ENCODE data around the gene PES1. TPM values are rescaled to one million over a fixed set of nuclear protein-coding genes. Genes with fewer than 3 reads are reported as not detected.
"Not testable (repeated sequence)": the region's sequence is repeated elsewhere in the genome, so short reads cannot be mapped to it uniquely, and the experiment has no call there.

The PES1 gene
- total RNA-seq, 1 experiment from 2014 or later: 200 TPM

DNA sequence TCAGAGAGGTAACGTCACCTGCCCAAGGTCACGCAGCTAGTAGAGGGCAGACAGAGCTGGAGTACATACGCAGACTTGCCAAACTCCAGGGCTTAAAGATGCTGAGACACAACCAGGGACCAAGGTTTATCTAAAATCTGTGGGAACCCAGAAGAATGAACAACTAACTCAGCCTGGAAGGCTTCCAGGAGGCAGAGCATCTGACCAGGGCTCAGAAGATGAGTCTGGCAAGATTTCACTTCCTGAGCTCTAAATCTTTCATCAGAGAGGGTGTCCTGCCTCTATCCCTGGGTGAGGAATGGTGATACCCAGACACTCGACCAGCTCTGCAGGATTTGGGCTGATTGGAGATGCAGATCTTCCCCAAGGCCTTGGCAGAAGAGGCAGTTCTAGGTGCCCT lies 26.4 kb downstream of the PES1 start:
- in situ Hi-C loops (cut with HindIII; ENCODE audit: low pct_unique_long_range_greater_than_20kb, low sequenced_read_pairs): no loop called here
- DNase-seq (ENCODE audit: low read depth, low spot score): no peak

DNA sequence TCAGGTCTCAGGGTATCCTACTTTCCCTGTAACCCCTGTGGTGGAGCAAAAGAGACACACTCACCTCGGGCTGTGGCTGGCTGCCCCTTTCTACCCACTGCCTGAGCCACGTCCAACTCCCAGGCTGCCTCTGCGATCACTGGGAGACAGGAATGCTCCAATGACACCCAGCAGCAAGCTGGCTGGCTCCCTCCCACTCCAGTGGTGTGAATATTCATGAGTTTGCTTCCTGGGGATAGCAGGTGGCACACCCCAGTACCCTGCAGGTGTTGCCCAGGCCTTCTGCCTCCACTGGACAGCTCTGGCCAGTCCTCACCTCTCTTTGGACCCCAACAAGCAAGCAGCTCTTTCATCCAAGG lies 27.0 kb downstream of the PES1 start:
- DNase-seq (ENCODE audit: low read depth, low spot score): no peak
- in situ Hi-C loops (cut with HindIII; ENCODE audit: low pct_unique_long_range_greater_than_20kb, low sequenced_read_pairs): no loop called here

DNA sequence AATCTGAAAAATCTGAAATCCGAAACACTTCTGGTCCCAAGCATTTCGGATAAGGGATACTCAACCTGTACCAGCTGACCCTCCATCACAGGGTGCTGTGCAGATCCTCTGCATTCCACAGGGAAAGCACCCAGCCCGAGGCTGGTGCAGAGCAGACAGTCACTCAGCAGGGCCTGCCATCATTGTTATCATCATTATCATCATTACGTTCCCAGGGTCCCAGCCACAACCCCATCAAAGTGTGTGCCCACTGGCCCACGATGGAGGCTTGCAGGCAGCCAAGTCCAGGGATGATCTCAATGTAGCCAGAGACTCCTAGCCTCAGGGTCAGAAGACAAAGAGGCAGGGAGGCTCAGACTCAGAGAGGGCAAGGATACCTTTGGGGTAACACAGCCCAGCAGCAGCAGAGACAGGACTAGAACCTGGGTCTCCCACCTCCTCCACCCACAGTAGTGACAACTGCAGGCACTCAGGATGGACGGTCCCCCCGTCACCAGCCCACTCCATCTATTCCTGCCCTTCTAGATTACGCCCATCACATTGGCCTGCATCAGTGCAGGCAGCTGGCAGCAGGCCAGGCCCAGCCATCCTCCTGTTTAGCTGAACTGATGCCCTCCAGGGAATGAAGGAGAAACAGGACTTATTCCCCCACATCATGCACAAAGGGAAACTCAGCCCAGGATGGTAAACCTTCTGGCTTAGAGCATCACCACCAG lies 27.5 kb downstream of the PES1 start:
- no peak for DNase-seq (ENCODE audit: low read depth, low spot score)
- in situ Hi-C loops (cut with HindIII; ENCODE audit: low pct_unique_long_range_greater_than_20kb, low sequenced_read_pairs): no loop called here

DNA sequence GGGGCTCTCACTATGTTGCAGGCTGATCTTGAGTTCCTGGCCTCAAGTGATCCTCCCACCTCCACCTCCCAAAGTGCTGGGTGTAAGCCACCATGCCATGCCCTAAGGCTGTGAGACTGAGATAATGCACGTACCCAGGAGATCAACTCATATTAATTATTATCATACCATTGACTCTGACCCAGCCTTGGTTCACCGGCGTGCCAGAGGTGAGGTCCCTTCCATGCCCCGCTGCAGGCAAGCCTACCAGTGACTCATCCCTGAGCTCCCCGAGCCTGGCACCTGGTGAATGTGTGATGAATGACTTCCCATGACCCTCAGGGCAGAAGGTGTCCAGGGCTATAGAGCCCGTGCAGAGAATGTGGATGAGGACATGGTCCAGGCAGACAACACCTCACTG lies 29.3 kb downstream of the PES1 start:
- no peak for DNase-seq (ENCODE audit: low read depth, low spot score)
- in situ Hi-C loops (cut with HindIII; ENCODE audit: low pct_unique_long_range_greater_than_20kb, low sequenced_read_pairs): no loop called here

DNA sequence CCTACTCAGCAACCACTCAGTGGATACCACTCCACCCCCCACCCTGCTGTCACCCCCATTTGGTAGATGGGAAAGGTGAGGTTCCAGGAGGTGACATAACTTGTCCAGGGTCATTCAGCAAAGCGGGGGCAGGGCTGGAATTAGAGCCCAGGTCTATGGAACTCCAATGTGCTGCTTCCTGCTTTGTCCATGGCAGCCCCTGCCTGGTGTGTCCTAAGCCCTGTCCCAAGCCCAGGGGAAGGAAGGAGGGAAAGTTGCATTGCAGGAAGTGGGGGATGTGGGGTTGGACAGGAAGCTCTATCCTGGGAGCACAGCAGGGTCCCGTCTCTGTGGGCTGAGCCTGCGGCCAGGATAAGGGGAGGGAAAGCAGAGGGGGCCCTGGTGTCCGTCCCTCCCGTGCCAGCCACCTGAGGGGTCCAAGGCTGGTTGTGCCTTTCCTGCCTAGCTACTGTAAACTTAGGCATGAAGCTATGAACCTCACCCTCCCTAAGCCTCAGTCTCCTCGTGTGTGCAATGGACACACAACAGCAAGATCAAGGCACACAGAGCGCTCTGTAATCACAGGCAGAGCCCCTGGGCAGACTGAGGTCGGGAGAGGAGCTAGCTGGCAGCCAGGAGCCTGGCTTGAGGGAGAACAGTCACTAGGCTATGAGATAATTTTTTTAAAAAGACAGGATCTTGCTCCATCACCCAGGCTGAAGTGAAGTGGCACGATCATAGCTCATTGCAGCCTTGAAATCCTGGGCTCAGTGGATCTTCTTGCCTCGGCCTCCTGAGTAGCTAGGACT lies 30.1 kb downstream of the PES1 start:
- in situ Hi-C loops (cut with HindIII; ENCODE audit: low pct_unique_long_range_greater_than_20kb, low sequenced_read_pairs): no loop called here
- DNase-seq (ENCODE audit: low read depth, low spot score): no peak

DNA sequence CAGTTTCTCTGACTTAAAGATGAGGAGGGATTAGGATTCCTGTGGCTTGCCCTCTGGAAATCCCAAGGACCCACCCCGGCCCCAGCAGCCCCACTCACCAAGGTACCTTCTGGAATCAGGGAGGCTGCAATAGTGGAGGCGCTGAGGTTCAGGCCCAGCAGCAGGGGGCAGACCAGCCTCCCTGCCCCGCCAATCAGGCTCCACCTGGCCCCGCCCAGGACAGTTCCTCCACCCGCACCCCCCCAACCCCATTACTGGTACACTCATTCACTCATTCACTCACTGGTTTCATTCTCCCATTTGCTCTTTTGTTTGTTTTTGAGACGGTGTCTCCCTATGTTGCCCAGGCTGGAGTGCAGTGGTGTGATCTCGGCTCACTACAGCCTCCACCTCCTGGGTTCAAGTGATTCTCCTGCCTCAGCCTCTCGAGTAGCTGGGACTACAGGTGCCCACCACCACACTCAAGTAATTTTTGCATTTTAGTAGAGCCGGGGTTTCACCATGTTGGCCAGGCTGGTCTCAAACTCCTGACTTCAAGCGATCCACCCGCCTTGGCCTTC lies 31.0 kb downstream of the PES1 start:
- in situ Hi-C loops (cut with HindIII; ENCODE audit: low pct_unique_long_range_greater_than_20kb, low sequenced_read_pairs): not testable (repeated sequence)
- peak; percentile 42 for DNase-seq (ENCODE audit: low read depth, low spot score)

DNA sequence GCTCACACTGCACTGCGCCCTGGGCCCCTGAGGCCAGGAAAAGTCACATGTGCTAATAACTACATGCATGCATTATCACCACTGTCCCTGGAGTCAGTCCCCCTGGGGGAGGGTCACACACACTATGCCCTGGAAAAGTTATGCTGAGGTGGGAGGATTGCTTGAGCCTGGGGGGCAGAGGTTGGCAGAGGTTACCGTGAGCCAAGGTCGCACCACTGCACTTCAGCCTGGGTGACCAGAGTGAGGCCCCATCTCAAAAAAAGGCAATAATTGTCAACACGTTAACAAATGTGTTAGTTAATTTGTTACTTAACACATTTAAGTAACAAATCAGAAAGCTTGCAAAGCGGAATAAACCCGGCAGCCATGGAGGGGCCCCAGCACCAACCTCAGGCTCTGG lies 31.8 kb downstream of the PES1 start:
- no peak for DNase-seq (ENCODE audit: low read depth, low spot score)
- in situ Hi-C loops (cut with HindIII; ENCODE audit: low pct_unique_long_range_greater_than_20kb, low sequenced_read_pairs): no loop called here

DNA sequence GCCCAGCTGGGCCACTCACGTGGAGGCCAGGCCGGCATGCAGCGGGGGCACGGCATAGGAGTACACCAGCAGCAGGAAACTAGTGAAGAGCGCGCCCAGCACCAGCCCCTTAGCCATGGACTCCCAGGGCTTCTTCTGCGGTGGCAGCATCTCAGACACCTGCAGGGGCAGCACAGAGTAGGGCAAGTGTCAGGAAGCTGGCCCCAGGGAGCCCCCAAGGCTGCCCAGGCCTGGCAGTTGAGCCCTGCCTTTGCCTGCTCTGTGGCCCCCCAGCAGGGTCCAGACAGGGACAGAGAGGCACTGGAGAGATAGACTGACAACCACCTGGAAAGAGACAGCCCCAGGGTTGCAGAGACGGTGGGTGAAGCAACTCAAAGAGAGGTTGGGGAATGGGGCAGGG lies 34.5 kb downstream of the PES1 start:
- no peak for DNase-seq (ENCODE audit: low read depth, low spot score)
- in situ Hi-C loops (cut with HindIII; ENCODE audit: low pct_unique_long_range_greater_than_20kb, low sequenced_read_pairs): no loop called here

DNA sequence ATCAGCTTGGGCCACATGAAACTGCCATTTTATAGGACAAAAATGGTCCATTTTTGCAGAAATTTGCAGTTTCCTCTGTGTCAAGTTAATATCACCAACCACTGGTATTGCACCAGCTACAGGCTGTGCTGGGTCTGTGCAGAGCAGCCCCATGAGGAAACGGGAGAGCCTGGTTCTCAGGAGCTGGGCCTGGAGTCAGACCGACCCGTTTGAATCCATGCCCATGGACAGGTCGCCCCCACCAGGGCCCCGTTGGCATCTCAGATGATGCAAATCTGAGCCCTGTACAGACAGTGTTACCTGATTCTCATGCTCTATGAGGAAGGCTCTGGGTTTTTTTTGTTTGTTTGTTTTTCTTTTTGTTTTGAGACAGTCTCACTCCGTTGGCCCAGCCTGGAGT lies 35.3 kb downstream of the PES1 start:
- in situ Hi-C loops (cut with HindIII; ENCODE audit: low pct_unique_long_range_greater_than_20kb, low sequenced_read_pairs): no loop called here
- DNase-seq (ENCODE audit: low read depth, low spot score): peak; percentile 32

DNA sequence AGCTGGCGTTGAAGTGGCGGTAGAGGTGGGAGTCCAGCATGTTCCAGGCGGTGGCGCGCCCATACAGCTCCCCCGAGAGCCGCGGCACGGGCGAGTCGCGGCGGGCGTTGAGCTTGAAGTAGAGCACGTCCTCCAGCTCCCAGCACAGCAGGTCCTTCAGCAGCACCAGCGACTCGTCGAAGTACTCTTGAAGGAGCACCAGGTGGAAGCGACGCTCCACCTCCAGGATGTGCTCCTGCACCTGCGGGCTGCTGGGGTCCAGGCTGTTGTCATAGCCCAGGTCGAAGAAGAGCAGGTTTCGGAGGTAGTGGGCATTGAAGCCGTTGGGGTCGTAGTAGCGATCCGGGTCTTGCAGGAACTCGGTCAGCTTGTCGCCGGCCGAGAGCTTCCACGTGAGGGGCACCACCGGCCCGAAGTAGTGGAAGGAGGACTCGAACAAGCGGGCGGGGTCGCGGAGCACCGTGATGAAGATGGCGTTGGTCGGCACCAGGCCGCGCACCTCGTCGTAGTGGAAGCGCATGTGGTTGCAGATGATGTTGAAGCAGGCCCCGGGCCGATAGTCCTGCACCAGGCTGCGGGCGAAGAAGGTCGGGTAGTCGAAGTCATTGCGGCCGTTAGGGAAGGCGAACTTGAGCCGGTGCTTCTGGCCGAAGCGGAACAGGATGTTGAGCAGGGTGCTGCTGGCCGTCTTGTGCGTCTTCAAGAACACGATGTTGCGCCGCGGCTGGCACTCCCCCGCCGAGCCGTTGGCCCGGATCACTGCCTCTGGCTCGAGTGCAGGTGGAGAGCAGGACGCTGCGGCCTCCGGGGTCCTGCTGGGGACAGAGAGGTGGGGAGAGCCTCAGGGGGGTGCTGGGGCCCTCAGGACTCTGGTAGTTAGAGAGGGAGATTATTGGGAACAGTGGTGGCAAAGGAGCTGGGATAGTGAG lies 36.2 kb downstream of the PES1 start:
- no peak for DNase-seq (ENCODE audit: low read depth, low spot score)
- in situ Hi-C loops (cut with HindIII; ENCODE audit: low pct_unique_long_range_greater_than_20kb, low sequenced_read_pairs): no loop called here

DNA sequence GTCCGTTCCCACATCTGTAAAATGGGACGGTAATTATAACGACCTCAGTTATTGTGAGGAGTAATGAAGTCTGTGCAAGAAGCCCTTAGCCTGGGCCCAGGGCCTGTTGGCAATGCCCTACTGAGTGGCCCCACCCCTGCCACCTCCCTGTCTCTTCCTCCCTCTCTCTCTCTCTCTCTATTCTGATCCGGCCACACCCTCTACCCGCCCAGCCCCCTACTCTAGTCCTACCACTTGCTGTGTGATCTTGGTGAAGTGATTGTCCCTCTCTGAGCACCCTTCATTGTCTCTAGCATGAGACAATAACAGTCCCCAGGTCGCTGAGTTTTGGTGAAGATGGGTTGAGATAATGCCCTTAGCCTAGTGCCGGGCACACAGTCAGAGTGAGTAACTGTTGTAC lies 37.7 kb downstream of the PES1 start:
- in situ Hi-C loops (cut with HindIII; ENCODE audit: low pct_unique_long_range_greater_than_20kb, low sequenced_read_pairs): no loop called here
- no peak for DNase-seq (ENCODE audit: low read depth, low spot score)

DNA sequence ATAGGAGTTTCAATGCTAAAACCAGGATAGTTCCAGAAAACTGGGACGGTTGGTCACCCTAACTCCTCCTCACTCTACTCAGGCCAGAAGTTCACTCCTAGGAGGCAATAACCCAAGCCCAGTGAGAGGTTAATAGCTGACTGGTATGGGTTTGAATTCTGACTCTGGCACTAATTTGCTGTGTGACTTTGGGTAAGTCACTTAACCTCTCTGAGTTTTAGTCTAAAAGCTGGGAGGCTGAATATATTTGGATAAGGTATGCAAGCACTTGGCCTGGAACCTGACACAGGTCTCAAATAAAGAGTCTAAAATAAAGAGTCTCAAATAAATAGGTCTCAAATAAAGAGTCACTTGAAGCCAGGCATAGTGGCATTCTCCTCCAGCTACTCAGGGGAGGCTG lies 39.0 kb downstream of the PES1 start:
- in situ Hi-C loops (cut with HindIII; ENCODE audit: low pct_unique_long_range_greater_than_20kb, low sequenced_read_pairs): no loop called here
- no peak for DNase-seq (ENCODE audit: low read depth, low spot score)

DNA sequence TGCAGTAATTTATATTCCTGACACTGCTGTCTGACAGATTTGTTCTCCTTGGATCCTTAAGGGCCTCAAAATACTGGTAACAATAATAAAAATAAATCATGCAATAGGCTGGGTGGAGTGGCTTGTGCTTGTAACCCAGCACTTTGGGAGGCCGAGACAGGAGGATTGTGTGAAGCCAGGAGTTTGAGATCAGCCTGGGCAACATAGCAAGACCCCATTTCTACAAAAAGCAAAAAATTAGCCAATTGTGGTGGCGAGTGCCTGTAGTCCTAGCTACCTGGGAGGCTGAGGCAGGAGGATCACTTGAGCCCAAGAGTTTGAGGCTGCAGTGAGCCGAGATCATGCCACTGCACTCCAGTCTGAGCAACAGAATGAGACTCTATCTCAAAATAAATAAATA lies 39.9 kb downstream of the PES1 start:
- in situ Hi-C loops (cut with HindIII; ENCODE audit: low pct_unique_long_range_greater_than_20kb, low sequenced_read_pairs); DNase-seq (ENCODE audit: low read depth, low spot score): not testable (repeated sequence)

DNA sequence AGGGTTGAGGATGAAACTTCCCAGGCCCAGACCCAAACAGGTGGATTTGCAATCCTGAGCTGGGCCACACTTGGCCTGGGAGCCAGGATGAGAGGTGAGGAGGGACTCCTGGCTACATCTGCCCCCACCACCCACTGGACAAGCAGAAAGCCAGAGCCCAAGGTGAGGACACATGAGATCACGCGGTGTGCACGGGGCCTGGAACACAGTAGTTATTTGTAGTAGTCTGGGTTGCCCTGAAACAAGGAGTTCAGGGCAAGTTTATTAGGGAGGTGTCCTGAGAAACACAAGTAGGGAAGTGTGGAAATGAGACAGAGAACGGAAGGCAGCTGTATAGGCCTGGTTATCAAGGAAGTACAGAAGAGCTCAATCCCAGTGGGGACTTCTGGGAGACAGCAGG lies 44.5 kb downstream of the PES1 start:
- in situ Hi-C loops (cut with HindIII; ENCODE audit: low pct_unique_long_range_greater_than_20kb, low sequenced_read_pairs): no loop called here
- DNase-seq (ENCODE audit: low read depth, low spot score): peak; percentile 56

DNA sequence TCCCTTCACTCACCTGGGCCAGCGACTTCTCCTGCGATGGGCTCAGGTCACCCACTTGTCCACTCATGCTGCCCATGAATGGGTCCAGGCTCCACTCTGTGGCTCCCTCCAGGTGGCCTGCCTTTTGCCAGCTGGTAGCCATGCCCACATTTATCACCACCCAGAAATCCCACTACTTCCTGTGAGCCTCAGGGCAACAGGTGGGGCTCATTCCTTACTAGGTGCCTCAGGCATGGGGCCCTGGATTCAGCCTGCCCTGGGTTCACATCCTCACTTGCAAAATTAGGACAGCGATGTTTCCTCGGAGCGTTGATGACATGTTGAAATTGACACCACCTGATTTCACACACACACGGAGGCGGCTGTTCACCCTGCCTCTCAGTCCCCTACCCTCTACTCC lies 45.1 kb downstream of the PES1 start, which contains the start of gene SEC14L6:
Gene SEC14L6 (minus strand): TSS at position 126 of the 400 bp plus-strand sequence. CDS start 59 bp downstream, at position 67.
- DNase-seq (ENCODE audit: low read depth, low spot score): no peak
- in situ Hi-C loops (cut with HindIII; ENCODE audit: low pct_unique_long_range_greater_than_20kb, low sequenced_read_pairs): no loop called here

DNA sequence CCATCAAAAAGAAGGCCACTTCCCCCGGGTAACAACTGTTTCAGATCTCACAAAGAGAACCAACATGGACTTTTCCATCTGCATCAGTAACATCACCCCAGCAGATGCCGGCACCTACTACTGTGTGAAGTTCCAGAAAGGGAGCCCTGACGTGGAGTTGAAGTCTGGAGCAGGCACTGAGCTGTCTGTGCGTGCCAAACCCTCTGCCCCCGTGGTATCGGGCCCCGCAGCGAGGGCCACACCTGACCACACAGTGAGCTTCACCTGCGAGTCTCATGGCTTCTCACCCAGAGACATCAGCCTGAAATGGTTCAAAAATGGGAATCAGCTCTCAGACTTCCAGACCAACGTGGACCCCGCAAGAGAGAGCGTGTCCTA lies 48.9 kb downstream of the PES1 start:
- in situ Hi-C loops (cut with HindIII; ENCODE audit: low pct_unique_long_range_greater_than_20kb, low sequenced_read_pairs): no loop called here
- DNase-seq (ENCODE audit: low read depth, low spot score): no peak

DNA sequence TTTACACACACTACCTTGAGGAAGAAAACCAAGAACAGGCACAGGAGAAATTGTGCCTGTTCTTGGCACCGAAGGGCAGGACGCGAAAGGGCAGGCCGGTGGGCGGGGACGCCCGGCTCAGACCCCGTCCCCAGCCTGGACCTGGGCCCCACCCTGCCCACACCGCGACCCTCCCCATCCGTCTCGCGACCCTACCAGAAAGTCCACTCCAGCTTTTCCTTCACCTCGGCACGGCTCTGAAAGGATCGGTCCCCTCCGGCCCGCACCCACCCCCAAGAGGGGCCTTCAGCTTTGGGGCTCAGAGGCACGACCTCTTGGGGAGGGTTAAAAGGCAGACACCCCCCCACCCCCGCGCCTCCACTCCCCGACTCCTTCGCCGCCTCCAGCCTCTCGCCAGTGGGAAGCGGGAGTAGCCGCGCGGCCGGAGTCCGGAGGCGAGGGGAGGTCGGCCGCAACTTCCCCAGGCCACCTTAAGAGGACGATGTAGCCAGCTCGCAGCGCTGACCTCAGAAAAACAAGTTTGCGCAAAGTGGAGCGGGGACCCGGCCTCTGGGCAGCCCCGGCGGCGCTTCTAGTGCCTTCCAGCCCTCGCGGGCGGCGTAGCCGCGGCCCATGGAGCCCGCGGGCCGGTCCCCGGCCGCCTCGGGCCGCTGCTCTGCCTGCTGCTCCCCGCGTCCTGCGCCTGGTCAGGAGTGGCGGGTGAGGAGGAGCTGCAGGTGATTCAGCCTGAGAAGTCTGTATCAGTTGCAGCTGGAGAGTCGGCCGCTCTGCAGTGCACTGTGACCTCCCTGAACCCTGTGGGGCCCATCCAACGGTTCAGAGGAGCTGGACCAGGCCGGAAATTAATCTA lies 49.5 kb downstream of the PES1 start:
- no peak for DNase-seq (ENCODE audit: low read depth, low spot score)
- in situ Hi-C loops (cut with HindIII; ENCODE audit: low pct_unique_long_range_greater_than_20kb, low sequenced_read_pairs): no loop called here
